ENCODE results near the gene MIEF1.

GRCh38 chr22:39462443-39463221, 39.5 kb upstream of the MIEF1 start:
- TF ChIP-seq CTCF (conservative IDR thresholded peaks at IDR 0.05 in 1 of 2, IDR thresholded peaks at IDR 0.05 in 1 of 2; ENCODE audit: extremely low read depth in 1 of 2, insufficient read depth in 1 of 2, low read depth in 1 of 2, low read length in 2 of 2) (no peak), EZH2 (IDR thresholded peaks at IDR 0.05; ENCODE audit: borderline replicate concordance, low read length) (no peak)

Measured in mammary epithelial cell (primary cell).